HepG2 (cell line): ENCODE results near the gene ADAMTSL3. TPM values are rescaled to one million over a fixed set of nuclear protein-coding genes. Genes with fewer than 3 reads are reported as not detected.

Source experiments
- ATAC-seq: fragments of 200-7000 bp; cut with Tn5 transposase; 3 replicates; pipeline ENCODE4 v1.9.1; 2020; ENCODE audit warnings: mild to moderate bottlenecking, moderate library complexity
- BruUV-seq: library from RNA; stranded (reverse); fragments of 400-500 nt; replicated peaks from 2 replicates; lab custom pipeline; 2021; lab: Mats Ljungman, UMichigan
- CTCF ChIA-PET: fragments of 300-600 bp; formaldehyde crosslinking; extraction: SDS; loops from one replicate; lab custom pipeline; 2021; ENCODE audit warnings: low total read pairs, inconsistent platforms, low intra/inter-chr PET ratio; lab: Yijun Ruan, JAX
- POLR2A ChIA-PET: fragments of 350-600 bp; sonication (Branson Sonifier 250); formaldehyde crosslinking; loops from one replicate; lab custom pipeline; 2020; ENCODE audit warnings: antibody characterized with exemption, inconsistent platforms; lab: Yijun Ruan, JAX
- DNase-seq: peaks from one replicate; pipeline ENCODE4 v3.0.0-alpha.2; 2015; ENCODE audit warnings: low spot score
- FAIRE-seq: peaks from 3 replicates; lab custom pipeline; 2011; peaks lifted over from hg19 to GRCh38; lab: Jason Lieb, UNC
- H2AFZ ChIP-seq: one replicate; pipeline ENCODE4 v1.6.1; 2011; ENCODE audit warnings: low read length, inconsistent platforms
- H3K27ac ChIP-seq: fragments of 300-600 bp; 3 replicates; pipeline ENCODE4 v1.8.0; 2011; ENCODE audit warnings: mixed run types, mild to moderate bottlenecking, mixed read lengths, low read length, inconsistent platforms; ENCODE audit not compliant: insufficient read depth; ENCODE audit errors: extremely low read length
- H3K27me3 ChIP-seq, 2 experiments: fragments of 200-600 bp in 1 of 2; 2 replicates in 1 of 2; 3 replicates in 1 of 2; pipeline versions ENCODE4 v1.6.0 to v1.8.0; 2011; ENCODE audit warnings: low read length in 2 of 2, mild to moderate bottlenecking in 2 of 2, moderate library complexity in 2 of 2, inconsistent platforms in 1 of 2; ENCODE audit not compliant: insufficient read depth in 2 of 2, control insufficient read depth in 1 of 2
- H3K36me3 ChIP-seq, 2 experiments: fragments of 200-600 bp in 1 of 2; replicated peaks in 1 of 2; 2 replicates in 1 of 2; 3 replicates in 1 of 2; pipeline versions ENCODE4 v1.5.1 to v1.8.0; 2011; ENCODE audit warnings: low read length in 2 of 2, inconsistent platforms in 1 of 2; ENCODE audit not compliant: insufficient read depth in 2 of 2, control insufficient read depth in 1 of 2
- H3K4me1 ChIP-seq: 2 replicates; pipeline ENCODE4 v1.5.1; 2012; ENCODE audit warnings: low read length, inconsistent platforms; ENCODE audit not compliant: insufficient read depth
- H3K4me2 ChIP-seq: 2 replicates; pipeline ENCODE4 v1.6.0; 2011; ENCODE audit warnings: low read depth, low read length, inconsistent platforms
- H3K4me3 ChIP-seq, 3 experiments: fragments of 200-600 bp in 1 of 3; sonication (generic), shearing (Covaris generic) in 1 of 3; replicated peaks in 1 of 3; 2 replicates each; pipeline ENCODE4 v1.5.1; 2011 to 2016; ENCODE audit warnings: low read length in 3 of 3, inconsistent platforms in 2 of 3, low read depth in 2 of 3, mild to moderate bottlenecking in 2 of 3, control low read depth in 1 of 3, mixed read lengths in 1 of 3; ENCODE audit not compliant: insufficient read depth in 1 of 3
- H3K79me2 ChIP-seq: one replicate; pipeline ENCODE4 v1.6.1; 2011; ENCODE audit warnings: low read length, inconsistent platforms; ENCODE audit not compliant: insufficient read depth
- H3K9ac ChIP-seq: 2 replicates; pipeline ENCODE4 v1.6.0; 2011; ENCODE audit warnings: mild to moderate bottlenecking, low read depth, low read length, inconsistent platforms; ENCODE audit not compliant: insufficient read depth
- H3K9me3 ChIP-seq: 2 replicates; pipeline ENCODE4 v1.5.1; 2012; ENCODE audit warnings: mild to moderate bottlenecking, low read length
- H4K20me1 ChIP-seq: 2 replicates; pipeline ENCODE4 v1.6.0; 2011; ENCODE audit warnings: inconsistent platforms, mild to moderate bottlenecking, low read length, moderate library complexity; ENCODE audit not compliant: insufficient read depth
- CEBPB ChIP-seq: IDR thresholded peaks from 2 replicates; pipeline ENCODE4 v1.6.1; 2011; ENCODE audit warnings: low read depth, low read length, improper control_type of control experiment, borderline replicate concordance
- PHF21A ChIP-seq: sonication (generic); formaldehyde crosslinking; IDR thresholded peaks from 2 replicates; pipeline ENCODE4 v1.5.0; 2020; ENCODE audit warnings: mild to moderate bottlenecking, missing genetic modification reagents
- RARA ChIP-seq: IDR thresholded peaks from 2 replicates; pipeline ENCODE4 v1.6.1; 2016; ENCODE audit warnings: missing genetic modification reagents, missing compliant biosample characterization
- RBFOX2 ChIP-seq: fragments of 200-400 bp; formaldehyde crosslinking; IDR thresholded peaks from 2 replicates; pipeline ENCODE4 v1.6.1; 2017; ENCODE audit warnings: low read depth, mild to moderate bottlenecking, low read length
- STAT5B ChIP-seq: sonication (generic); formaldehyde crosslinking; IDR thresholded peaks from 2 replicates; pipeline ENCODE4 v1.4.0; 2020; ENCODE audit warnings: missing genetic modification reagents
- TBX3 ChIP-seq: fragments of 450-650 bp; IDR thresholded peaks from 2 replicates; pipeline ENCODE4 v1.6.1; 2017; ENCODE audit warnings: antibody characterized with exemption, mild to moderate bottlenecking, inconsistent platforms, borderline replicate concordance
- ZNF260 ChIP-seq: sonication (generic); formaldehyde crosslinking; IDR thresholded peaks from 2 replicates; pipeline ENCODE4 v1.4.0; 2020; ENCODE audit warnings: missing genetic modification reagents, low read depth, mild to moderate bottlenecking, borderline replicate concordance
- ZNF367 ChIP-seq: sonication (generic); formaldehyde crosslinking; IDR thresholded peaks from 2 replicates; pipeline ENCODE4 v1.4.0; 2020; ENCODE audit warnings: missing genetic modification reagents, borderline replicate concordance
- ZNF598 ChIP-seq: sonication (generic); formaldehyde crosslinking; IDR thresholded peaks from 2 replicates; pipeline ENCODE4 v1.5.1; 2020; ENCODE audit warnings: mild to moderate bottlenecking, missing genetic modification reagents, borderline replicate concordance
- ZNF782 ChIP-seq: sonication (generic); formaldehyde crosslinking; IDR thresholded peaks from 2 replicates; pipeline ENCODE4 v1.4.0; 2020; ENCODE audit warnings: missing genetic modification reagents, mild to moderate bottlenecking, borderline replicate concordance
- ZNF792 ChIP-seq: IDR thresholded peaks from 2 replicates; pipeline ENCODE4 v1.6.1; 2016
- WGBS: methylation state at CpG from one replicate; pipeline ENCODE4 v1.1.6; 2017; ENCODE audit warnings: low lambda C conversion rate; 5-methylcytosine and 5-hydroxymethylcytosine counted together
- in situ Hi-C: cut with HindIII; loops from 2 replicates; pipeline ENCODE4 v1.10.0; 2017; ENCODE audit warnings: low pct_unique_long_range_greater_than_20kb; ENCODE audit not compliant: extremely low pct_ligation_motif_present
- intact Hi-C: fragments of 100-400 bp; cut with micrococcal nuclease; formaldehyde crosslinking; loops from one replicate; pipeline ENCODE4 v1.10.0; 2022; ENCODE audit not compliant: unreplicated experiment
- polyA plus RNA-seq, 8 experiments: library from polyadenylated mRNA; depleted of rRNA in 3 of 8; stranded (reverse) in 7 of 8; unstranded in 1 of 8; fragments of >200 nt; fragmentation: Illumina TruSeq in 4 of 8; extraction: Trizol in 4 of 8; gene quantifications; 2 replicates each; pipeline versions ENCODE4 v1.2.1 to v1.2.3, GENCODE V29; 2011 to 2016; ENCODE audit warnings: low read depth in 4 of 8, missing spikeins in 1 of 8, mixed read lengths in 1 of 8; ENCODE audit not compliant: insufficient read depth in 1 of 8
- total RNA-seq, 5 experiments: library from RNA; depleted of rRNA; stranded (reverse); fragments of >200 nt; fragmentation: Illumina TruSeq; extraction: Trizol; gene quantifications; 2 replicates each; pipeline ENCODE4 v1.2.3, GENCODE V29; 2016; ENCODE audit warnings: low read depth in 1 of 5
- TF ChIP-seq, protein P1 (sequence below): sonication (generic); formaldehyde crosslinking; IDR thresholded peaks from 2 replicates; pipeline ENCODE4 v1.5.0; 2020; ENCODE audit warnings: mild to moderate bottlenecking, missing genetic modification reagents

ADAMTSL3 gene
- total and polyA plus RNA-seq, 2 of the 13 experiments (the other 11 are each of a cell fraction or from before 2014, with no cell fraction given) = 0.04 to 0.09 TPM

- BruUV-seq = no TSS peak
- POLR2A ChIA-PET = no interaction called here
- 24% methylated on average over 5 of the region's 5 CpGs for WGBS
Observed at GRCh38 chr15:83793069-83793468, 139.1 kb downstream of the ADAMTSL3 start.

DNA sequence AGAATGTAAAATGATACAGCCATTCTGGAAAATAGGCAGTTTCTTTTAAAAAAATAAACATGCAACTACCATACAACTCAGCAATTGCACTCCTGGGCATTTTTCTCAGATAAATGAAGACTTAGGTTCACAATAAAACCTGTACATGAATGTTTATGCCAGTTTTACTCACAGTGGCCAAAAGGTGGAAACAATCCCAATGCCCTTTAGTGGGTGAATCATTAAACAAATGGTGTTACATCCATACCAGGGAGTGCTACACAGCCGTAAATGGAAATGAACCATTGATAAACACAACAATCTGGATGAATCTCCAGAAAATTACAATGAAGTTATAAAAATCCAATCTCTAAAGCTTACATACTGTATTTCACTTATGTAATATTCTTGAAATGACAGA is 140.3 kb downstream of the ADAMTSL3 start:
- CTCF ChIA-PET = no interaction called here
- Histone ChIP-seq H3K27ac (no peak overlapping the region), H3K36me3 (no peaks in the 10 kb centered on the region), H3K4me3 (no peak overlapping the region), H4K20me1 (no peaks in the 10 kb centered on the region), H3K9ac (no peak overlapping the region), H2AFZ (no peak overlapping the region), H3K4me1 (no peaks in the 10 kb centered on the region), H3K9me3 (no peaks in the 10 kb centered on the region), H3K27me3 (no peaks in the 10 kb centered on the region; a peak in 1 of 5 replicates), H3K79me2 (no peaks in the 10 kb centered on the region), H3K4me2 (no peak overlapping the region)
- 0% methylated on average over 1 of the region's 1 CpG for WGBS
- no peak for DNase-seq
- intact Hi-C loops = no loop called here
- in situ Hi-C loops = no loop called here
- no peak for TF ChIP-seq TBX3
- no peak for TF ChIP-seq ZNF598 (CRISPR knock-in tag)
- TF ChIP-seq, protein P1, sequence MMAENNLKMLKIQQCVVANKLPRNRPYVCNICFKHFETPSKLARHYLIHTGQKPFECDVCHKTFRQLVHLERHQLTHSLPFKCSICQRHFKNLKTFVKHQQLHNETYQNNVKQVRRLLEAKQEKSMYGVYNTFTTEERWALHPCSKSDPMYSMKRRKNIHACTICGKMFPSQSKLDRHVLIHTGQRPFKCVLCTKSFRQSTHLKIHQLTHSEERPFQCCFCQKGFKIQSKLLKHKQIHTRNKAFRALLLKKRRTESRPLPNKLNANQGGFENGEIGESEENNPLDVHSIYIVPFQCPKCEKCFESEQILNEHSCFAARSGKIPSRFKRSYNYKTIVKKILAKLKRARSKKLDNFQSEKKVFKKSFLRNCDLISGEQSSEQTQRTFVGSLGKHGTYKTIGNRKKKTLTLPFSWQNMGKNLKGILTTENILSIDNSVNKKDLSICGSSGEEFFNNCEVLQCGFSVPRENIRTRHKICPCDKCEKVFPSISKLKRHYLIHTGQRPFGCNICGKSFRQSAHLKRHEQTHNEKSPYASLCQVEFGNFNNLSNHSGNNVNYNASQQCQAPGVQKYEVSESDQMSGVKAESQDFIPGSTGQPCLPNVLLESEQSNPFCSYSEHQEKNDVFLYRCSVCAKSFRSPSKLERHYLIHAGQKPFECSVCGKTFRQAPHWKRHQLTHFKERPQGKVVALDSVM = no peak
- no peak for TF ChIP-seq ZNF260
- no peak for TF ChIP-seq ZNF792 (CRISPR knock-in tag)
- no peak for TF ChIP-seq RARA
- TF ChIP-seq ZNF782 = no peak
- TF ChIP-seq RBFOX2 = no peak
- no peak for TF ChIP-seq ZNF367 (CRISPR knock-in tag)
- no peak for TF ChIP-seq PHF21A (CRISPR knock-in tag)
- FAIRE-seq = no peak
- no peak for ATAC-seq
- no TSS peak for BruUV-seq
- POLR2A ChIA-PET = no interaction called here

More at GRCh38 chr15:83793069-83793468, 139.1 kb downstream of the ADAMTSL3 start:
- H3K4me1 ChIP-seq = no peaks in the 10 kb centered on the region
- CTCF ChIA-PET = no interaction called here
- no peak overlapping the region for H3K9ac ChIP-seq
- ATAC-seq (no peak), FAIRE-seq (no peak)
- no peak overlapping the region for H2AFZ ChIP-seq
- H3K36me3 ChIP-seq = no peaks in the 10 kb centered on the region
- intact Hi-C loops = no loop called here
- no peaks in the 10 kb centered on the region for H3K79me2 ChIP-seq
- H3K4me2 ChIP-seq = no peak overlapping the region
- no peak overlapping the region for H3K4me3 ChIP-seq
- H4K20me1 ChIP-seq = no peaks in the 10 kb centered on the region
- in situ Hi-C loops = no loop called here
- H3K9me3 ChIP-seq = no peaks in the 10 kb centered on the region
- H3K27me3 ChIP-seq = no peaks in the 10 kb centered on the region; a peak in 1 of 5 replicates
- no peak overlapping the region for H3K27ac ChIP-seq
- TF ChIP-seq CEBPB (peak; percentile 44; the same call in 1 of the 2 replicates), STAT5B (CRISPR knock-in tag) (no peak)
- TF ChIP-seq, all 625 proteins: peak for 1
- DNase-seq = no peak
